Measurements from ENCODE around the gene SCD5.
A peak's percentile ranks its signal among the peaks of the same experiment; 100 is the strongest.

SCD5 gene

DNA sequence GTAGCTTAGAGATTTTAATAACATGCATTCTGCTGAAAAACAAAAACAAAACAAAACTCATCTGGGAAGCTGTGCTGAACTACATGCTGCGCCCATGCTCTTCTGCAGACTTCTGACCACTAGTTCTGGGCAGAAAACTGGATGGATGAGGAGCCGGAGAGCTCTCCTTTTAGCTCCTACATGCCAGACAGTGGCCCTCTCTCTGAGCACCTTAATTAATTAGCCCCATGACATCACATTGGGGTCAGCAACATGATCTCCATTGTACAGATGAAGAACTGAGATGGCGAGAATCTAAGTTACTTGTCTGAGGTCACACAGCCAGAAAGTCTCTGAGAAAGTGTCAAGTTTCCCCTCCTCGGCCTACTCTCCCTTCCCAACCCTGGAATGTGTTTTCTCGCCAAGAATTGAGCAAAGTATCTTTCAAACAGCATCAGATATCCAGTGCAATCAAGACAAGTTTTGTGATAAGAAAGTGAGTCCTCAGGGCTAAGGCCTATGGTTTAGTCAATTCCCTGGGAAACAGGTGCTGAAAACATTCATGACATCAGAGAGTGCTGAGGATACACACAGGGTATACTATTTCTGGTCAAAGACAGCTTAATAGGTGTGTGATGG is 21.6 kb downstream of the SCD5 start (continued):
- TF ChIP-seq, protein P1, sequence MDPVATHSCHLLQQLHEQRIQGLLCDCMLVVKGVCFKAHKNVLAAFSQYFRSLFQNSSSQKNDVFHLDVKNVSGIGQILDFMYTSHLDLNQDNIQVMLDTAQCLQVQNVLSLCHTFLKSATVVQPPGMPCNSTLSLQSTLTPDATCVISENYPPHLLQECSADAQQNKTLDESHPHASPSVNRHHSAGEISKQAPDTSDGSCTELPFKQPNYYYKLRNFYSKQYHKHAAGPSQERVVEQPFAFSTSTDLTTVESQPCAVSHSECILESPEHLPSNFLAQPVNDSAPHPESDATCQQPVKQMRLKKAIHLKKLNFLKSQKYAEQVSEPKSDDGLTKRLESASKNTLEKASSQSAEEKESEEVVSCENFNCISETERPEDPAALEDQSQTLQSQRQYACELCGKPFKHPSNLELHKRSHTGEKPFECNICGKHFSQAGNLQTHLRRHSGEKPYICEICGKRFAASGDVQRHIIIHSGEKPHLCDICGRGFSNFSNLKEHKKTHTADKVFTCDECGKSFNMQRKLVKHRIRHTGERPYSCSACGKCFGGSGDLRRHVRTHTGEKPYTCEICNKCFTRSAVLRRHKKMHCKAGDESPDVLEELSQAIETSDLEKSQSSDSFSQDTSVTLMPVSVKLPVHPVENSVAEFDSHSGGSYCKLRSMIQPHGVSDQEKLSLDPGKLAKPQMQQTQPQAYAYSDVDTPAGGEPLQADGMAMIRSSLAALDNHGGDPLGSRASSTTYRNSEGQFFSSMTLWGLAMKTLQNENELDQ (tag by site-specific recombination; IDR thresholded peaks at IDR 0.05; ENCODE audit: low read depth), result no peak
- TF ChIP-seq FEZF1 (tag by site-specific recombination; IDR thresholded peaks at IDR 0.05) (0 out of 2 replicates have a peak, but pooled peaks have one; percentile 12), ZNF37A (tag by site-specific recombination; IDR thresholded peaks at IDR 0.05) (no peak)
- TF ChIP-seq, protein P2, sequence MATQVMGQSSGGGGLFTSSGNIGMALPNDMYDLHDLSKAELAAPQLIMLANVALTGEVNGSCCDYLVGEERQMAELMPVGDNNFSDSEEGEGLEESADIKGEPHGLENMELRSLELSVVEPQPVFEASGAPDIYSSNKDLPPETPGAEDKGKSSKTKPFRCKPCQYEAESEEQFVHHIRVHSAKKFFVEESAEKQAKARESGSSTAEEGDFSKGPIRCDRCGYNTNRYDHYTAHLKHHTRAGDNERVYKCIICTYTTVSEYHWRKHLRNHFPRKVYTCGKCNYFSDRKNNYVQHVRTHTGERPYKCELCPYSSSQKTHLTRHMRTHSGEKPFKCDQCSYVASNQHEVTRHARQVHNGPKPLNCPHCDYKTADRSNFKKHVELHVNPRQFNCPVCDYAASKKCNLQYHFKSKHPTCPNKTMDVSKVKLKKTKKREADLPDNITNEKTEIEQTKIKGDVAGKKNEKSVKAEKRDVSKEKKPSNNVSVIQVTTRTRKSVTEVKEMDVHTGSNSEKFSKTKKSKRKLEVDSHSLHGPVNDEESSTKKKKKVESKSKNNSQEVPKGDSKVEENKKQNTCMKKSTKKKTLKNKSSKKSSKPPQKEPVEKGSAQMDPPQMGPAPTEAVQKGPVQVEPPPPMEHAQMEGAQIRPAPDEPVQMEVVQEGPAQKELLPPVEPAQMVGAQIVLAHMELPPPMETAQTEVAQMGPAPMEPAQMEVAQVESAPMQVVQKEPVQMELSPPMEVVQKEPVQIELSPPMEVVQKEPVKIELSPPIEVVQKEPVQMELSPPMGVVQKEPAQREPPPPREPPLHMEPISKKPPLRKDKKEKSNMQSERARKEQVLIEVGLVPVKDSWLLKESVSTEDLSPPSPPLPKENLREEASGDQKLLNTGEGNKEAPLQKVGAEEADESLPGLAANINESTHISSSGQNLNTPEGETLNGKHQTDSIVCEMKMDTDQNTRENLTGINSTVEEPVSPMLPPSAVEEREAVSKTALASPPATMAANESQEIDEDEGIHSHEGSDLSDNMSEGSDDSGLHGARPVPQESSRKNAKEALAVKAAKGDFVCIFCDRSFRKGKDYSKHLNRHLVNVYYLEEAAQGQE (tag by site-specific recombination; IDR thresholded peaks at IDR 0.05), result no peak
- TF ChIP-seq, protein P3, sequence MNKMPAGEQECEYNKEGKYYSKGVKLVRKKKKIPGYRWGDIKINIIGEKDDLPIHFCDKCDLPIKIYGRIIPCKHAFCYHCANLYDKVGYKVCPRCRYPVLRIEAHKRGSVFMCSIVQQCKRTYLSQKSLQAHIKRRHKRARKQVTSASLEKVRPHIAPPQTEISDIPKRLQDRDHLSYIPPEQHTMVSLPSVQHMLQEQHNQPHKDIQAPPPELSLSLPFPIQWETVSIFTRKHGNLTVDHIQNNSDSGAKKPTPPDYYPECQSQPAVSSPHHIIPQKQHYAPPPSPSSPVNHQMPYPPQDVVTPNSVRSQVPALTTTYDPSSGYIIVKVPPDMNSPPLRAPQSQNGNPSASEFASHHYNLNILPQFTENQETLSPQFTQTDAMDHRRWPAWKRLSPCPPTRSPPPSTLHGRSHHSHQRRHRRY (tag by site-specific recombination; IDR thresholded peaks at IDR 0.05), result no peak

DNA sequence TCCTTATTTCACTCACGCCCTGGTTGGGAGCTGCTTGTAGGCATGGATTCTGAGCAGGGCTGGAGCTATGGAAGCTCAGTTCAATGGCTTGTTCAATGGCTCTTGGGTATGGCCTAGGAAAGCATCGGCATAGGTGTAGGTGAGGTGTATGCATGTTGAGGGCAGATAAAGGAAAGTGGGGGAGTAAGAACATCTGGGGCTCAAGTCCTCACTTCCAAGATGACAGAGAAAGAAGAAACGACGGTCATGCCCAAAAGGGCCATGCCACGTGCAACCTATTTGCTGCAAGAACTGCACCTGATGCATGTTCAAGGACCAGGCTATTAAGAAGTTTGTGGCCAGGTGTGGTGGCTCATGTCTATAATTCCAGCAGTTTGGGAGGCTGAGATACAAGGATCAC is 23.4 kb downstream of the SCD5 start:
- H3K4me1 ChIP-seq (ENCODE audit: control insufficient read depth, insufficient read depth, low read length), result no peaks in the 10 kb centered on the region
- TF ChIP-seq ZNF223 (tag by site-specific recombination; IDR thresholded peaks at IDR 0.05), result no peak
- TF ChIP-seq IKZF3 (tag by site-specific recombination; IDR thresholded peaks at IDR 0.05), result no peak
- TF ChIP-seq SP2 (tag by site-specific recombination; IDR thresholded peaks at IDR 0.05), result no peak
- no peak for TF ChIP-seq ZNF658 (tag by site-specific recombination; IDR thresholded peaks at IDR 0.05)
- TF ChIP-seq ZNF76 (tag by site-specific recombination; IDR thresholded peaks at IDR 0.05; ENCODE audit: borderline replicate concordance, low read depth), result no peak
- TF ChIP-seq ZNF426 (tag by site-specific recombination; IDR thresholded peaks at IDR 0.05), result no peak
- no peak for TF ChIP-seq SCRT1 (tag by site-specific recombination; IDR thresholded peaks at IDR 0.05; ENCODE audit: borderline replicate concordance)
- no peak for TF ChIP-seq ZNF777 (tag by site-specific recombination; IDR thresholded peaks at IDR 0.05; ENCODE audit: borderline replicate concordance)
- TF ChIP-seq, protein P4, sequence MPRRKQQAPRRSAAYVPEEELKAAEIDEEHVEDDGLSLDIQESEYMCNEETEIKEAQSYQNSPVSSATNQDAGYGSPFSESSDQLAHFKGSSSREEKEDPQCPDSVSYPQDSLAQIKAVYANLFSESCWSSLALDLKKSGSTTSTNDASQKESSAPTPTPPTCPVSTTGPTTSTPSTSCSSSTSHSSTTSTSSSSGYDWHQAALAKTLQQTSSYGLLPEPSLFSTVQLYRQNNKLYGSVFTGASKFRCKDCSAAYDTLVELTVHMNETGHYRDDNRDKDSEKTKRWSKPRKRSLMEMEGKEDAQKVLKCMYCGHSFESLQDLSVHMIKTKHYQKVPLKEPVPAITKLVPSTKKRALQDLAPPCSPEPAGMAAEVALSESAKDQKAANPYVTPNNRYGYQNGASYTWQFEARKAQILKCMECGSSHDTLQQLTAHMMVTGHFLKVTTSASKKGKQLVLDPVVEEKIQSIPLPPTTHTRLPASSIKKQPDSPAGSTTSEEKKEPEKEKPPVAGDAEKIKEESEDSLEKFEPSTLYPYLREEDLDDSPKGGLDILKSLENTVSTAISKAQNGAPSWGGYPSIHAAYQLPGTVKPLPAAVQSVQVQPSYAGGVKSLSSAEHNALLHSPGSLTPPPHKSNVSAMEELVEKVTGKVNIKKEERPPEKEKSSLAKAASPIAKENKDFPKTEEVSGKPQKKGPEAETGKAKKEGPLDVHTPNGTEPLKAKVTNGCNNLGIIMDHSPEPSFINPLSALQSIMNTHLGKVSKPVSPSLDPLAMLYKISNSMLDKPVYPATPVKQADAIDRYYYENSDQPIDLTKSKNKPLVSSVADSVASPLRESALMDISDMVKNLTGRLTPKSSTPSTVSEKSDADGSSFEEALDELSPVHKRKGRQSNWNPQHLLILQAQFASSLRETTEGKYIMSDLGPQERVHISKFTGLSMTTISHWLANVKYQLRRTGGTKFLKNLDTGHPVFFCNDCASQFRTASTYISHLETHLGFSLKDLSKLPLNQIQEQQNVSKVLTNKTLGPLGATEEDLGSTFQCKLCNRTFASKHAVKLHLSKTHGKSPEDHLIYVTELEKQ (tag by site-specific recombination; IDR thresholded peaks at IDR 0.05; ENCODE audit: borderline replicate concordance), result no peak
- TF ChIP-seq, protein P2 (tag by site-specific recombination; IDR thresholded peaks at IDR 0.05), result no peak
- no peak for TF ChIP-seq ZNF555 (tag by site-specific recombination; conservative IDR thresholded peaks at IDR 0.05)
- no peak for TF ChIP-seq ZBTB21 (tag by site-specific recombination; IDR thresholded peaks at IDR 0.05)
- no peak for TF ChIP-seq ZNF211 (tag by site-specific recombination; IDR thresholded peaks at IDR 0.05; ENCODE audit: low read depth)
- TF ChIP-seq ZNF629 (tag by site-specific recombination; IDR thresholded peaks at IDR 0.05), result no peak
- TF ChIP-seq, protein P5, sequence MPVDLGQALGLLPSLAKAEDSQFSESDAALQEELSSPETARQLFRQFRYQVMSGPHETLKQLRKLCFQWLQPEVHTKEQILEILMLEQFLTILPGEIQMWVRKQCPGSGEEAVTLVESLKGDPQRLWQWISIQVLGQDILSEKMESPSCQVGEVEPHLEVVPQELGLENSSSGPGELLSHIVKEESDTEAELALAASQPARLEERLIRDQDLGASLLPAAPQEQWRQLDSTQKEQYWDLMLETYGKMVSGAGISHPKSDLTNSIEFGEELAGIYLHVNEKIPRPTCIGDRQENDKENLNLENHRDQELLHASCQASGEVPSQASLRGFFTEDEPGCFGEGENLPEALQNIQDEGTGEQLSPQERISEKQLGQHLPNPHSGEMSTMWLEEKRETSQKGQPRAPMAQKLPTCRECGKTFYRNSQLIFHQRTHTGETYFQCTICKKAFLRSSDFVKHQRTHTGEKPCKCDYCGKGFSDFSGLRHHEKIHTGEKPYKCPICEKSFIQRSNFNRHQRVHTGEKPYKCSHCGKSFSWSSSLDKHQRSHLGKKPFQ (tag by site-specific recombination; IDR thresholded peaks at IDR 0.05), result no peak
- H3K9me3 ChIP-seq (ENCODE audit: control insufficient read depth, insufficient read depth, low read depth, low read length), result no peaks in the 10 kb centered on the region
- ChIA-PET POLR2A (no interaction called here), CTCF (no interaction called here)
- no peak overlapping the region for H3K27ac ChIP-seq (ENCODE audit: extremely low read depth, low read depth, low read length)
- H3K4me3 ChIP-seq (ENCODE audit: low read depth, low read length), result no peak overlapping the region
- no peaks in the 10 kb centered on the region for H3K36me3 ChIP-seq (ENCODE audit: control insufficient read depth in 2 of 2, insufficient read depth in 1 of 2, low read length in 2 of 2)
